ENCODE measurements around the gene FRMD5.
"Not testable (repeated sequence)": the region's sequence is repeated elsewhere in the genome, so short reads cannot be mapped to it uniquely, and the experiment has no call there.

DNA sequence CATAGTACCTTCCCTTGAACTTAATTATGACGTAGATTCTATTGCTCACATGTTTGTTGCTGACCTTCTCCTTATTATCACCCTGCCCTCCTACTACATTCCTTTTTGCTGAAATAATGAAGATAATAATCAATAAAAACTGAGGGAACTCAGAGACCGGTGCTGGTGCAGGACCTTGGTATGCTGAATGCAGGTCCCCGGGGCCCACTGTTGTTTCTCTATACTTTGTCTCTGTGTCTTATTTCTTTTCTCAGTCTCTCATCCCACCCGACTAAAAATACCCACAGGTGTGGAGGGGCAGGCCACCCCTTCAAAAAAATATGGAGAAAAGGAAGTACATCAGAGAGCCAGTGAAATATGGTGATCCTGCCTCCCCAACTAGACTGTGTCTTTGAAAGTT lies 34.2 kb upstream of the FRMD5 start:
- TF ChIP-seq, protein P1, sequence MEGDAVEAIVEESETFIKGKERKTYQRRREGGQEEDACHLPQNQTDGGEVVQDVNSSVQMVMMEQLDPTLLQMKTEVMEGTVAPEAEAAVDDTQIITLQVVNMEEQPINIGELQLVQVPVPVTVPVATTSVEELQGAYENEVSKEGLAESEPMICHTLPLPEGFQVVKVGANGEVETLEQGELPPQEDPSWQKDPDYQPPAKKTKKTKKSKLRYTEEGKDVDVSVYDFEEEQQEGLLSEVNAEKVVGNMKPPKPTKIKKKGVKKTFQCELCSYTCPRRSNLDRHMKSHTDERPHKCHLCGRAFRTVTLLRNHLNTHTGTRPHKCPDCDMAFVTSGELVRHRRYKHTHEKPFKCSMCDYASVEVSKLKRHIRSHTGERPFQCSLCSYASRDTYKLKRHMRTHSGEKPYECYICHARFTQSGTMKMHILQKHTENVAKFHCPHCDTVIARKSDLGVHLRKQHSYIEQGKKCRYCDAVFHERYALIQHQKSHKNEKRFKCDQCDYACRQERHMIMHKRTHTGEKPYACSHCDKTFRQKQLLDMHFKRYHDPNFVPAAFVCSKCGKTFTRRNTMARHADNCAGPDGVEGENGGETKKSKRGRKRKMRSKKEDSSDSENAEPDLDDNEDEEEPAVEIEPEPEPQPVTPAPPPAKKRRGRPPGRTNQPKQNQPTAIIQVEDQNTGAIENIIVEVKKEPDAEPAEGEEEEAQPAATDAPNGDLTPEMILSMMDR (IDR thresholded peaks at IDR 0.05) = not testable (repeated sequence)
- TF ChIP-seq RAD21 (conservative IDR thresholded peaks at IDR 0.05 in 1 of 2, IDR thresholded peaks at IDR 0.05 in 1 of 2); KDM1A (IDR thresholded peaks at IDR 0.05; ENCODE audit: low read depth); POLR2A (IDR thresholded peaks at IDR 0.05; ENCODE audit: low read length); NFE2L2 (conservative IDR thresholded peaks at IDR 0.05; ENCODE audit: low read length): not testable (repeated sequence)
- TF ChIP-seq, protein P2, sequence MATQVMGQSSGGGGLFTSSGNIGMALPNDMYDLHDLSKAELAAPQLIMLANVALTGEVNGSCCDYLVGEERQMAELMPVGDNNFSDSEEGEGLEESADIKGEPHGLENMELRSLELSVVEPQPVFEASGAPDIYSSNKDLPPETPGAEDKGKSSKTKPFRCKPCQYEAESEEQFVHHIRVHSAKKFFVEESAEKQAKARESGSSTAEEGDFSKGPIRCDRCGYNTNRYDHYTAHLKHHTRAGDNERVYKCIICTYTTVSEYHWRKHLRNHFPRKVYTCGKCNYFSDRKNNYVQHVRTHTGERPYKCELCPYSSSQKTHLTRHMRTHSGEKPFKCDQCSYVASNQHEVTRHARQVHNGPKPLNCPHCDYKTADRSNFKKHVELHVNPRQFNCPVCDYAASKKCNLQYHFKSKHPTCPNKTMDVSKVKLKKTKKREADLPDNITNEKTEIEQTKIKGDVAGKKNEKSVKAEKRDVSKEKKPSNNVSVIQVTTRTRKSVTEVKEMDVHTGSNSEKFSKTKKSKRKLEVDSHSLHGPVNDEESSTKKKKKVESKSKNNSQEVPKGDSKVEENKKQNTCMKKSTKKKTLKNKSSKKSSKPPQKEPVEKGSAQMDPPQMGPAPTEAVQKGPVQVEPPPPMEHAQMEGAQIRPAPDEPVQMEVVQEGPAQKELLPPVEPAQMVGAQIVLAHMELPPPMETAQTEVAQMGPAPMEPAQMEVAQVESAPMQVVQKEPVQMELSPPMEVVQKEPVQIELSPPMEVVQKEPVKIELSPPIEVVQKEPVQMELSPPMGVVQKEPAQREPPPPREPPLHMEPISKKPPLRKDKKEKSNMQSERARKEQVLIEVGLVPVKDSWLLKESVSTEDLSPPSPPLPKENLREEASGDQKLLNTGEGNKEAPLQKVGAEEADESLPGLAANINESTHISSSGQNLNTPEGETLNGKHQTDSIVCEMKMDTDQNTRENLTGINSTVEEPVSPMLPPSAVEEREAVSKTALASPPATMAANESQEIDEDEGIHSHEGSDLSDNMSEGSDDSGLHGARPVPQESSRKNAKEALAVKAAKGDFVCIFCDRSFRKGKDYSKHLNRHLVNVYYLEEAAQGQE (IDR thresholded peaks at IDR 0.05) = not testable (repeated sequence)
- TF ChIP-seq, protein P3, sequence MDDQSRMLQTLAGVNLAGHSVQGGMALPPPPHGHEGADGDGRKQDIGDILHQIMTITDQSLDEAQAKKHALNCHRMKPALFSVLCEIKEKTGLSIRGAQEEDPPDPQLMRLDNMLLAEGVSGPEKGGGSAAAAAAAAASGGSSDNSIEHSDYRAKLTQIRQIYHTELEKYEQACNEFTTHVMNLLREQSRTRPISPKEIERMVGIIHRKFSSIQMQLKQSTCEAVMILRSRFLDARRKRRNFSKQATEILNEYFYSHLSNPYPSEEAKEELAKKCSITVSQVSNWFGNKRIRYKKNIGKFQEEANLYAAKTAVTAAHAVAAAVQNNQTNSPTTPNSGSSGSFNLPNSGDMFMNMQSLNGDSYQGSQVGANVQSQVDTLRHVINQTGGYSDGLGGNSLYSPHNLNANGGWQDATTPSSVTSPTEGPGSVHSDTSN (IDR thresholded peaks at IDR 0.05) = not testable (repeated sequence)
